PFSK-1 (cell line): ENCODE data around the gene LRRC26.

Experiments used
- POLR2AphosphoS5 ChIP-seq: IDR thresholded peaks from 2 replicates; pipeline ENCODE4 v1.6.1; 2012; ENCODE audit warnings: low read depth, mild to moderate bottlenecking, control low read depth, low read length, moderate library complexity
- REST ChIP-seq, 2 experiments: IDR thresholded peaks; 2 replicates each; pipeline versions ENCODE4 v1.6.1 to v1.8.0; 2011 to 2012; ENCODE audit warnings: low read depth in 2 of 2, low read length in 2 of 2, control low read depth in 1 of 2, inconsistent platforms in 1 of 2, mild to moderate bottlenecking in 1 of 2, moderate library complexity in 1 of 2; ENCODE audit not compliant: insufficient read depth in 1 of 2

GRCh38 chr9:137166380-137167229, 3.2 kb downstream of the LRRC26 start:
- TF ChIP-seq REST (IDR thresholded peaks at IDR 0.05; ENCODE audit: insufficient read depth in 1 of 2, low read depth in 2 of 2, low read length in 2 of 2) = no peak
- no peak for TF ChIP-seq POLR2AphosphoS5
